SIG-M5 (cell line): Measurements from ENCODE around the gene FLNC.

Experiments
- DNase-seq: peaks from one replicate; lab custom pipeline; 2025; lab: John Stamatoyannopoulos, UW

The FLNC gene

GRCh38 chr7:128846781-128847444, 16.7 kb downstream of the FLNC start:
- no peak for DNase-seq

- no peak for DNase-seq
Observed at GRCh38 chr7:128847721-128848211, 17.6 kb downstream of the FLNC start.

DNA sequence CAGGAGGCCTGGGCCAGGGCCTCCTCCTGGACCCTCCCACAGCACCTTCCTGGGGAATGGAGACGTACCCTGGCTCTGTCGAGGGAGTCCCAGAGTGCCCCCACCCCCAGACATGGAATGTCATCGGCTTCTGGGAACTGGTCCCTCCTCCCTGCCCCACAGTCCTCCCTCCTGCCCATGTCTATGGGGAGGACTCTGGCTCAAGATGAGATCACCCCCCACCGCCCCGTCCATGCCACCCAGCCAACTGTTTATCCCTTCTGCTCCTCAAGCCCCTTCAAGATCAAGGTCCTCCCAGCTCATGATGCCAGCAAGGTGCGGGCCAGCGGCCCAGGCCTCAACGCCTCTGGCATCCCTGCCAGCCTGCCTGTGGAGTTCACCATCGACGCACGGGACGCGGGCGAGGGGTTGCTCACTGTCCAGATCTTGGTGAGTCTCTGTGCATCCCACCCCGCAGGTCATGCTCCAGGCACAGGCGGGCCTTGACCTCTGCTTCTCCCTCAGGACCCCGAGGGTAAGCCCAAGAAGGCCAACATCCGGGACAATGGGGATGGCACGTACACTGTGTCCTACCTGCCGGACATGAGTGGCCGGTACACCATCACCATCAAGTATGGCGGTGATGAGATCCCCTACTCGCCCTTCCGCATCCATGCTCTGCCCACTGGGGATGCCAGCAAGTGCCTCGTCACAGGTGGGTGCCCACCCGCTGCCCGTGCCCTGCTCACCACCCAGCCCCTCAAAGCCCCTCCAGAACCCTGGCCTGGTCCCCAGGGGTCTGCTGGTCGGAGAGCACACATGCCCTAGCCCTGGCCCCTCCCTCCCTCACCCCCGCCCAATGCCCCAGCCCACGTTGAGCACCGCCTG, 18.3 kb downstream of the FLNC start:
- no peak for DNase-seq

DNA sequence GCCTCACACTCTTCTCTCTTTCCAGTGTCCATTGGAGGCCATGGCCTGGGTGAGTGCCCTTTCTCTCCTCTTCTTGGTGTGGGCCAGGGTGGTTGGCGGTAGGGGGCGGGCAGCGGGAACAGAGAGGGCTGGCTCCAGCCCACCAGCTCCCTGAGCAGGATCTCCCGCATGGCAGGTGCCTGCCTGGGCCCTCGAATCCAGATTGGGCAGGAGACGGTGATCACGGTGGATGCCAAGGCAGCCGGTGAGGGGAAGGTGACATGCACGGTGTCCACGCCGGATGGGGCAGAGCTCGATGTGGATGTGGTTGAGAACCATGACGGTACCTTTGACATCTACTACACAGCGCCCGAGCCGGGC, 18.9 kb downstream of the FLNC start:
- no peak for DNase-seq

DNA sequence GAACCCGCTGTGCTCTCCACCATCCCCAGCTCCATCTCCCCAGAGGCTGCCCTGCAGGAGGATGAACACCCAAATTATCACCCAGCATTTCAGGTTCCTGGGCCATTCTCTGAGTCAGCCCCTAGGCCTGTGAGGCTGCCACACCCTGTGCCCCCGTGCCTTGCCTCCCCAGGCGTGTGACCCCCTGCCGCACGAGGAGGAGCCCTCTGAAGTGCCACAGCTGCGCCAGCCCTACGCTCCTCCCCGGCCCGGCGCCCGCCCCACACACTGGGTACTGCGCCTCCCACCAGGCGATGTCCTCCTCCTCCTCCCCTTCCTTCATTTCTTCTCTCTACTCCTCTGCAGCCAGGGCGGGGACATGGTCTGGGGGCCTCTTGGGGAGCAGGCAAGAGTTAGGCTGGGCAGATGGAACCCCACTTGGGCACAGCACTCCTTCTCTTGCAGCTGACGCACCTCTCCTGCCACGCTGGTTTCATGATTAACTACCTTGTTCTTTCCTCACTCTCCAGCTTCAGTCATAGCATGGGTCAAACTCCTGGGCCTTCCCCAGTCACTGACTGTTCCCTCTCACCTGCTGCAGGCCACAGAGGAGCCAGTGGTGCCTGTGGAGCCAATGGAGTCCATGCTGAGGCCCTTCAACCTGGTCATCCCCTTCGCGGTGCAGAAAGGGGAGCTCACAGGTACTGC, 19.7 kb downstream of the FLNC start:
- no peak for DNase-seq

DNA sequence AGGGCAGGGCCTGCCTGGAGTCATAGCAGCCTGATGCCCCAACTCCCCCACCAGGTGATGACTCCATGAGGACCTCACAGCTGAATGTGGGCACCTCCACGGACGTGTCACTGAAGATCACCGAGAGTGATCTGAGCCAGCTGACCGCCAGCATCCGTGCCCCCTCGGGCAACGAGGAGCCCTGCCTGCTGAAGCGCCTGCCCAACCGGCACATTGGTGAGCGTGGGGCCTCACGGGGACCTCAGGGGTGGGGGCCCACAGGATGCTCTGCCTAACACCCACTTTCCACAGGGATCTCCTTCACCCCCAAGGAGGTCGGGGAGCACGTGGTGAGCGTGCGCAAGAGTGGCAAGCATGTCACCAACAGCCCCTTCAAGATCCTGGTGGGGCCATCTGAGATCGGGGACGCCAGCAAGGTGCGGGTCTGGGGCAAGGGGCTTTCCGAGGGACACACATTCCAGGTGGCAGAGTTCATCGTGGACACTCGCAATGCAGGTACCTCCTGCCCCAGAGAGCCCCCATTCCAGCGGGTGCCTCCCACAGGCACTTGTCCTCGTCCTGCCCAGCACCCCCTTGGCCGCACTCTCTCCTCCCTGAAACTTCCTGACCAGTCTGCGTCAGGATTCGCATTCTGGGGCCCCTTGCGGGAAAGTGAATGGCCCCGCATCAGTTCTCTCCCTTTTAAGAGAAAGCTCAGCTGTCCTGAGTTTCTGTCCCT, 22.5 kb downstream of the FLNC start:
- DNase-seq = no peak

DNA sequence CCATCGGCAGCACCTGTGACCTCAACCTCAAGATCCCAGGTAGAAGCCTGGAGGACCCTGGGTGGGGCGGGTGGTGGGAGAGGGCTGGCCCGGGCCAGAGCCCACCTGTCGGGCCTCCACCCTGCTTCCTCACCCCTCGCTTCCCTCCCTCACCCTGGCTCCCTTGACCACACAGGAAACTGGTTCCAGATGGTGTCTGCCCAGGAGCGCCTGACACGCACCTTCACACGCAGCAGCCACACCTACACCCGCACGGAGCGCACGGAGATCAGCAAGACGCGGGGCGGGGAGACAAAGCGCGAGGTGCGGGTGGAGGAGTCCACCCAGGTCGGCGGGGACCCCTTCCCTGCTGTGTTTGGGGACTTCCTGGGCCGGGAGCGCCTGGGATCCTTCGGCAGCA, 23.6 kb downstream of the FLNC start:
- no peak for DNase-seq

DNA sequence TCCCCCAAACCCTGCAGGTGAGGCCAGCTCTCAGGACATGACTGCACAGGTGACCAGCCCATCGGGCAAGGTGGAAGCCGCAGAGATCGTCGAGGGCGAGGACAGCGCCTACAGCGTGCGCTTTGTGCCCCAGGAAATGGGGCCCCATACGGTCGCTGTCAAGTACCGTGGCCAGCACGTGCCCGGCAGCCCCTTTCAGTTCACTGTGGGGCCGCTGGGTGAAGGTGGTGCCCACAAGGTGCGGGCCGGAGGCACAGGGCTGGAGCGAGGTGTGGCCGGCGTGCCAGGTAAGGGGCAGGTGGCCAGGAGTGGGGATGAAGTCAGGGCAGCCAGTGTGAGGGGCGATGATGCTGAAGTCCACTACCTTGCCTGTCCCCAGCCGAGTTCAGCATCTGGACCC, 24.2 kb downstream of the FLNC start:
- DNase-seq = no peak

DNA sequence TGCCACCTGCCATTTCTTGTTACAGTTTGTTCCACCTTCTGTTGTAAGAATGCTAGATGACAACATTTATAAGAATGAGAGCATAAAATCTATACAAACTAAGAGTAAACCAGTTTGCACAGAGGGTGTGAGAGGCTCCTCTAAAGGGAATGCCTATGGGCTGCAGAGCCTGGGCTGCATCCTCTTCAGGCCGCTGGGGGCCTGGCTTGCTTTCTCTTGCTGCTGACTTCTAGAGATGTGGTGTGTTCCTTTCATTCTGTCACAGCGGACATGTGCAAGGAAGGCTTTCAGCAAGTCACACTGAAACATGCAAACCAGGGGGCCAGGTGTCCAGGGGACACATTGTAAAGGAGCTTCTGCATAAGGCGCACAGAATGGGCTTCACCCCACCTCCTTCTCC, 25.4 kb downstream of the FLNC start:
- no peak for DNase-seq

GRCh38 chr7:128856001-128856718, 26.0 kb downstream of the FLNC start:
- no peak for DNase-seq

- no peak for DNase-seq
Observed at GRCh38 chr7:128858380-128859231, 28.4 kb downstream of the FLNC start.

GRCh38 chr7:128859232-128860157, 29.3 kb downstream of the FLNC start:
- DNase-seq = no peak

GRCh38 chr7:128860158-128861073, 30.2 kb downstream of the FLNC start:
- DNase-seq = no peak

DNA sequence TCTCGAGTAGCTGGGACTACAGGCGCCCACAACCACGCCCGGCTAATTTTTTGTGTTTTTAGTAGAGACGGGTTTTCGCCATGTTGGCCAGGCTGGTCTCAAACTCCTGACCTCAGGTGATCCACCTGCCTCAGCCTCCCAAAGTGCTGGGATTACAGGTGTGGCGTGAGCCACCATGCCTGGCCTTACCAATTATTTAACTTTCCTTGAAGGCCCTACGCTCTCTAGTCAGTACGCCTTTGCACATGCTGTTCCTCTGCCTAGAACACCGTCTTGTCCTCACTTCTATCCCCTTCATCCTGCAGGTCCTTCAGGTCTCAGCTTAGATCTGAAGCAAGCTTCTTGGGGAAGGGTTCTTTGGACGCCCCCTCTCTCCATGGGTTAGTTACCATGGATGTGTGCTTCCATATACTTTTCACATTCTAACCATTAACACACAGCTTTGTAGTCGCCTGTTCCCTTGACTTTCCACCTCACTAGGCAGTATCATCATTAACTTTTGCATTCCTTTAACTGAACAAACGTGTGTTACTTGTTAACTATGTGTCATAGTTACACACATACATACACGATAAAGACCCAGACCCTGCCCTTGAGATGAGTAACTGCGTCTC, 31.9 kb downstream of the FLNC start:
- no peak for DNase-seq

DNA sequence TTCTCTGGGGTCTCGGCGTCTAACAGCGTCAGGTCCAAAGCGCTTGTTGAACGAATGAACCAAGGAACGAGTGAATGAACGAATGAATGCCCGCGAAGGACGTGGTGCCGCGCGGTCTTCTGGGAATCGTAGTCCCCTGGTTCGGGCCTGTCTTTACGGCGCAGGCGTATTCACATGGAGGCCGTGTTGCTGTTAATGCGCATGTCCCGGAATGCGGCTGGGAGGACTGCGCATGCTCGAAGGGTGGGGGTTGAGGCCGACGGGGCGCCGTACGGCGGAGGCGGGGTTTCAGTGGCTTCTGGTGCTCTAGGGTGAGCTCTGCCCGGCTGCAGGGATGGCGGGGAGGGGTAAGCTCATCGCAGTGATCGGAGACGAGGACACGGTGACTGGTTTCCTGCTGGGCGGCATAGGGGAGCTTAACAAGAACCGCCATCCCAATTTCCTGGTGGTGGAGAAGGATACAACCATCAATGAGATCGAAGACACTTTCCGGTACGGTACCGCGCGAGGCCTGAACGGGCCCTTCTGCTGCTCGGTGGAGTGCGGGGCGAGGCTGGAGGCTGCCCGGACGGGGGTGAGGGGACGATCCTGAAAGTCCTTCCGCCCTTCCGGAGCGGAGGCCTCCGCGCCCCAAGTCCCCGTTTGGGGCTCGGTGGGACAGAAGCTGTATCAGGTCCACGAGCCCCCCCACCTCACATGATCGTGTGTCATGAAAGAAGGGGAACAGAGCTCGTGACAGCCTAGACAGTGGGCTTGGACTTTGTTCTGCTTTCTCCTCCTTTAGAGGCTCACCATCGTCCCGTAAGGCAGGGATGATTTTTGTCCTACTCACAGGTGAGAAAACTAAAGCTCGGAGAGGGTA, 32.6 kb downstream of the FLNC start, which contains the start of gene ATP6V1F:
TSS of gene ATP6V1F (plus strand) at position 286 of the 862 bp plus-strand sequence. CDS start at position 335, 49 bp downstream.
- DNase-seq = peak; percentile 65

DNA sequence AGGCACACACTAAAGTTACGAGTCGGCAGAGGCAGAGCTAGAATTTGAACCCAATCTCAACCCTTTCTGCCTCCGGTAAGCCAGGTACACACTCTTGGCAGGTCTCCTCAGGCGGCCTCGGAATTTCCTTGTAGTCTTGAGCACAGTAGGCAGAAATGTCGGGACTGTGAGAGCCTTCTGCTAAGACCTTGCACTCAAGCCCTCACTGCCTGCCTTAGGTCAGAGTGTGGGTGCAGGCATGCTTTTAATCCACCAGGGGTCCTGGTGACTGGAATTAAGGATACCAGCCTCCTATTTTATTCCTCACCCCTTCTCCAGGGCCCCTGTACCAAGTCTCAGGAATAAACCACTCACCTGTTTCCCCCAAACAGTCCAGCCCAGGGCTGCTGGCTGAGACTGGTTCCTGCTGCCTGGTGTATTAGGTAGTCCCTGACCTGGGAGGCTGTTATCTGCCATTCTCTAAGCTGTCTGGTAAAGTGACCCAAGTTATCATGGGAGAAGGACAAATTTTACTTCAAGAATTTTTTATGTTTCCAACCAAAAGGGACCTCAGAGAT, 33.3 kb downstream of the FLNC start:
- no peak for DNase-seq
